Lower lobe of right lung (tissue), 2 donors: ENCODE data around the gene S100A4. TPM values are rescaled to one million over a fixed set of nuclear protein-coding genes. Genes with fewer than 3 reads are reported as not detected.
A peak's percentile ranks its signal among the peaks of the same experiment; 100 is the strongest.

Experiments
- ATAC-seq, 2 donors: fragments of 200-7000 bp; cut with Tn5 transposase; one replicate each; pipeline ENCODE4 v1.9.1; 2020 to 2022; ENCODE audit warnings: mild to moderate bottlenecking in 2 of 2, moderate library complexity in 2 of 2
- DNase-seq: peaks from one replicate; pipeline ENCODE4 v3.0.0-alpha.2; 2020
- H3K27ac ChIP-seq: fragments of 200-600 bp; one replicate; pipeline ENCODE4 v1.8.0; 2022
- H3K27me3 ChIP-seq: fragments of 200-600 bp; one replicate; pipeline ENCODE4 v1.8.0; 2022; ENCODE audit warnings: low read depth
- H3K36me3 ChIP-seq: fragments of 200-600 bp; one replicate; pipeline ENCODE4 v1.8.0; 2022; ENCODE audit warnings: mild to moderate bottlenecking
- H3K4me1 ChIP-seq: fragments of 200-600 bp; one replicate; pipeline ENCODE4 v1.8.0; 2022
- H3K4me3 ChIP-seq: fragments of 200-600 bp; one replicate; pipeline ENCODE4 v1.8.0; 2022; ENCODE audit warnings: mild to moderate bottlenecking
- H3K9me3 ChIP-seq: fragments of 200-600 bp; one replicate; pipeline ENCODE4 v1.8.0; 2022
- CTCF ChIP-seq: fragments of 200-600 bp; IDR thresholded peaks from one replicate; pipeline ENCODE4 v1.8.0; 2022; ENCODE audit warnings: antibody characterized with exemption, mild to moderate bottlenecking
- intact Hi-C: fragments of 100-400 bp; cut with DNase I; formaldehyde crosslinking; loops from one replicate; pipeline ENCODE4 v1.11.0; 2022
- total RNA-seq: library from RNA; stranded (reverse); fragmentation: NEBNext Ultra II Directional; extraction: Animal tissue kit (Norgen Biotek cat#: 25700); gene quantifications from one replicate; pipeline ENCODE4 v1.2.1, GENCODE V29; 2021
- donor health status: DM: no; HTN: yes; CAD: no; lungs with severe emphysema.

S100A4 gene
- total RNA-seq, 1 donor from 2014 or later, result 600 TPM

GRCh38 chr1:153544453-153545066 is 1.0 kb downstream of the S100A4 start:
- Histone ChIP-seq H3K9me3 (no peaks in the 10 kb centered on the region), H3K27me3 (no peaks in the 10 kb centered on the region), H3K4me3 (peak overlapping the region; percentile 68), H3K36me3 (peaks cover 16% of the 10 kb centered on the region), H3K4me1 (peaks cover 93% of the 10 kb centered on the region), H3K27ac (peak overlapping the region; percentile 90)
- DNase-seq (no peak), ATAC-seq (no peak)
- TF ChIP-seq CTCF, result no peak
- intact Hi-C loops, result no loop called here

- peak overlapping the region; percentile 68 for H3K4me3 ChIP-seq
- DNase-seq, result no peak
- no peak for ATAC-seq
- no peaks in the 10 kb centered on the region for H3K27me3 ChIP-seq
- no peaks in the 10 kb centered on the region for H3K9me3 ChIP-seq
- H3K4me1 ChIP-seq, result peaks cover 85% of the 10 kb centered on the region
- intact Hi-C loops, result no loop called here
- H3K27ac ChIP-seq, result no peak overlapping the region
- peaks cover 16% of the 10 kb centered on the region for H3K36me3 ChIP-seq
- no peak for TF ChIP-seq CTCF
Observed at GRCh38 chr1:153543736-153544135, 1.9 kb downstream of the S100A4 start.

GRCh38 chr1:153542956-153543711 is 2.5 kb downstream of the S100A4 start:
- DNase-seq, result no peak
- Histone ChIP-seq H3K4me1 (peaks cover 80% of the 10 kb centered on the region), H3K36me3 (peaks cover 16% of the 10 kb centered on the region), H3K27ac (no peak overlapping the region), H3K9me3 (no peaks in the 10 kb centered on the region), H3K27me3 (no peaks in the 10 kb centered on the region), H3K4me3 (peak overlapping the region; percentile 68)
- TF ChIP-seq CTCF, result no peak
- no peak for ATAC-seq
- intact Hi-C loops, result no loop called here

GRCh38 chr1:153541641-153542590 is 3.7 kb downstream of the S100A4 start:
- no peak for TF ChIP-seq CTCF
- Histone ChIP-seq H3K27me3 (no peaks in the 10 kb centered on the region), H3K9me3 (no peaks in the 10 kb centered on the region), H3K4me1 (peaks cover 72% of the 10 kb centered on the region), H3K36me3 (peaks cover 16% of the 10 kb centered on the region), H3K27ac (peak overlapping the region; percentile 67), H3K4me3 (no peak overlapping the region)
- intact Hi-C loops, result no loop called here
- ATAC-seq (no peak), DNase-seq (no peak)
